H1 (cell line): ENCODE measurements around the gene KERA. TPM values are rescaled to one million over a fixed set of nuclear protein-coding genes. Genes with fewer than 3 reads are reported as not detected.

Experiments
- CTCF ChIA-PET: fragments of 300-600 bp; sonication (Branson Sonifier 250); formaldehyde crosslinking; loops from one replicate; lab custom pipeline; 2021; ENCODE audit not compliant: partially characterized antibody; lab: Charles Lee
- POLR2A ChIA-PET: fragments of 300-600 bp; sonication (Branson Sonifier 250); formaldehyde crosslinking; loops from one replicate; lab custom pipeline; 2021; ENCODE audit warnings: inconsistent platforms; ENCODE audit not compliant: partially characterized antibody; lab: Charles Lee
- DNase-seq, 2 experiments: peaks; one replicate each; pipeline versions ENCODE4 v3.0.0 to v3.0.0-alpha.2; 2010 to 2022; ENCODE audit warnings: low spot score in 2 of 2, low read depth in 1 of 2, mixed read lengths in 1 of 2
- FAIRE-seq: peaks from 2 replicates; lab custom pipeline; 2011; peaks lifted over from hg19 to GRCh38; lab: Jason Lieb, UNC
- H2AFZ ChIP-seq: 2 replicates; pipeline ENCODE4 v1.8.1; 2012; ENCODE audit warnings: low read length, inconsistent platforms
- H2AK5ac ChIP-seq: 2 replicates; pipeline ENCODE4 v1.6.1; 2013; ENCODE audit warnings: low read depth, low read length
- H2BK120ac ChIP-seq: replicated peaks from 2 replicates; pipeline ENCODE3; 2013; ENCODE audit warnings: low read depth, low read length, inconsistent platforms
- H2BK12ac ChIP-seq: 2 replicates; pipeline ENCODE4 v1.6.1; 2013; ENCODE audit warnings: low read depth, low read length
- H2BK15ac ChIP-seq: 2 replicates; pipeline ENCODE4 v1.6.1; 2013; ENCODE audit warnings: low read length
- H2BK20ac ChIP-seq: 2 replicates; pipeline ENCODE4 v1.6.1; 2013; ENCODE audit warnings: low read length
- H2BK5ac ChIP-seq: 2 replicates; pipeline ENCODE4 v1.6.1; 2013; ENCODE audit warnings: low read depth, low read length
- H3K14ac ChIP-seq: 2 replicates; pipeline ENCODE4 v1.6.1; 2013; ENCODE audit warnings: inconsistent platforms; ENCODE audit not compliant: insufficient read length
- H3K18ac ChIP-seq: 2 replicates; pipeline ENCODE4 v1.6.1; 2013; ENCODE audit warnings: low read length; ENCODE audit errors: extremely low read depth
- H3K23ac ChIP-seq: 2 replicates; pipeline ENCODE4 v1.6.1; 2013; ENCODE audit warnings: inconsistent platforms; ENCODE audit not compliant: insufficient read length
- H3K23me2 ChIP-seq: 2 replicates; pipeline ENCODE4 v1.6.1; 2013; ENCODE audit warnings: low read depth, low read length
- H3K27ac ChIP-seq: 2 replicates; pipeline ENCODE4 v1.6.1; 2011; ENCODE audit warnings: low read depth, low read length, inconsistent platforms
- H3K27me3 ChIP-seq, 4 experiments: replicated peaks in 1 of 4; 1 replicate in 1 of 4; 2 replicates in 3 of 4; pipeline versions ENCODE4 v1.6.1 to v1.8.1; 2011 to 2013; ENCODE audit warnings: low read length in 3 of 4, mild to moderate bottlenecking in 3 of 4, inconsistent platforms in 2 of 4, mixed read lengths in 2 of 4, moderate library complexity in 1 of 4; ENCODE audit not compliant: control insufficient read depth in 3 of 4, insufficient read depth in 3 of 4; ENCODE audit errors: extremely low read depth in 1 of 4
- H3K36me3 ChIP-seq, 4 experiments: 2 replicates each; pipeline versions ENCODE4 v1.6.1 to v1.8.1; 2011 to 2013; ENCODE audit warnings: mild to moderate bottlenecking in 4 of 4, low read length in 3 of 4, moderate library complexity in 2 of 4, control low read depth in 1 of 4, inconsistent platforms in 1 of 4; ENCODE audit not compliant: insufficient read depth in 4 of 4, control insufficient read depth in 2 of 4
- H3K4ac ChIP-seq: replicated peaks from 2 replicates; pipeline ENCODE3; 2013; ENCODE audit warnings: low read length, low read depth, mixed read lengths, inconsistent platforms; ENCODE audit not compliant: insufficient read length
- H3K4me1 ChIP-seq, 4 experiments: replicated peaks in 1 of 4; 1 replicate in 1 of 4; 2 replicates in 3 of 4; pipeline versions ENCODE4 v1.6.1 to v1.8.1; 2011 to 2013; ENCODE audit warnings: low read length in 3 of 4, inconsistent platforms in 2 of 4, mixed read lengths in 1 of 4; ENCODE audit not compliant: insufficient read depth in 4 of 4, control insufficient read depth in 3 of 4
- H3K4me2 ChIP-seq, 2 experiments: 2 replicates each; pipeline versions ENCODE4 v1.6.1 to v1.8.1; 2011 to 2013; ENCODE audit warnings: low read depth in 2 of 2, low read length in 2 of 2, control low read depth in 1 of 2, inconsistent platforms in 1 of 2, mild to moderate bottlenecking in 1 of 2; ENCODE audit not compliant: insufficient read depth in 1 of 2
- H3K4me3 ChIP-seq, 4 experiments: fragments of 200-600, 300-600 bp in 1 of 4; sonication (generic), shearing (Covaris generic), sonication (Bioruptor Twin) in 1 of 4; 2 replicates each; pipeline versions ENCODE4 v1.5.1 to v1.8.1; 2011 to 2016; ENCODE audit warnings: low read length in 4 of 4, low read depth in 3 of 4, control low read depth in 2 of 4, inconsistent platforms in 2 of 4, mild to moderate bottlenecking in 2 of 4, mixed read lengths in 1 of 4, moderate library complexity in 1 of 4; ENCODE audit not compliant: insufficient read depth in 2 of 4; ENCODE audit errors: extremely low read depth in 1 of 4
- H3K56ac ChIP-seq: replicated peaks from 2 replicates; pipeline ENCODE3; 2013; ENCODE audit warnings: low read depth, mild to moderate bottlenecking, mixed read lengths, low read length, inconsistent platforms; ENCODE audit not compliant: insufficient read length
- H3K79me1 ChIP-seq: 2 replicates; pipeline ENCODE4 v1.6.1; 2013; ENCODE audit warnings: low read depth, low read length, control low read depth
- H3K79me2 ChIP-seq, 2 experiments: 2 replicates each; pipeline versions ENCODE4 v1.6.1 to v1.8.1; 2012 to 2013; ENCODE audit warnings: low read length in 2 of 2, mild to moderate bottlenecking in 2 of 2, inconsistent platforms in 1 of 2; ENCODE audit not compliant: insufficient read depth in 2 of 2, control insufficient read depth in 1 of 2
- H3K9ac ChIP-seq, 4 experiments: replicated peaks in 1 of 4; 1 replicate in 1 of 4; 2 replicates in 3 of 4; pipeline versions ENCODE4 v1.6.1 to v1.8.1; 2011 to 2013; ENCODE audit warnings: low read depth in 3 of 4, low read length in 3 of 4, control low read depth in 2 of 4, mild to moderate bottlenecking in 2 of 4, moderate library complexity in 2 of 4, inconsistent platforms in 1 of 4; ENCODE audit errors: extremely low read depth in 1 of 4
- H3K9me3 ChIP-seq, 2 experiments: 2 replicates each; pipeline versions ENCODE4 v1.6.1 to v1.8.1; 2012 to 2013; ENCODE audit warnings: mild to moderate bottlenecking in 2 of 2, moderate library complexity in 2 of 2, control low read depth in 1 of 2, inconsistent platforms in 1 of 2, low read depth in 1 of 2, low read length in 1 of 2, mixed read lengths in 1 of 2; ENCODE audit not compliant: insufficient read depth in 2 of 2
- H4K20me1 ChIP-seq, 2 experiments: replicated peaks in 1 of 2; 2 replicates each; pipeline versions ENCODE3 to v1.8.1; 2011 to 2013; ENCODE audit warnings: inconsistent platforms in 2 of 2, low read length in 2 of 2, mild to moderate bottlenecking in 1 of 2; ENCODE audit not compliant: insufficient read depth in 2 of 2, control insufficient read depth in 1 of 2
- H4K5ac ChIP-seq: 2 replicates; pipeline ENCODE4 v1.6.1; 2013; ENCODE audit warnings: low read length, low read depth, mixed read lengths, inconsistent platforms; ENCODE audit not compliant: insufficient read length
- H4K8ac ChIP-seq: 2 replicates; pipeline ENCODE4 v1.8.0; 2013; ENCODE audit warnings: mild to moderate bottlenecking, moderate library complexity, low read length, inconsistent platforms; ENCODE audit not compliant: insufficient read depth; ENCODE audit errors: extremely low read depth
- H4K91ac ChIP-seq: replicated peaks from 2 replicates; pipeline ENCODE3; 2013; ENCODE audit warnings: low read length, mixed read lengths, inconsistent platforms; ENCODE audit not compliant: insufficient read length
- CBX8 ChIP-seq: fragments of 300-800, 300-1000 bp; sonication (generic); IDR thresholded peaks from 2 replicates; pipeline ENCODE4 v1.7.1; 2016; ENCODE audit warnings: low read depth, low read length, borderline replicate concordance
- WGBS, 2 experiments: shearing (Covaris generic) in 1 of 2; methylation state at CpG; one replicate each; pipeline versions ENCODE4 v1.1.6 to v1.1.7; 2013 to 2015; ENCODE audit warnings: low lambda C conversion rate in 2 of 2, mixed read lengths in 2 of 2, inconsistent platforms in 1 of 2, low coverage in 1 of 2, missing lambda C conversion rate in 1 of 2; ENCODE audit not compliant: insufficient replicate concordance in 2 of 2, insufficient coverage in 1 of 2, insufficient read length in 1 of 2; ENCODE audit errors: extremely low coverage in 1 of 2, missing lambda C conversion rate in 1 of 2; 5-methylcytosine and 5-hydroxymethylcytosine counted together
- polyA plus RNA-seq, 7 experiments: library from polyadenylated mRNA; depleted of rRNA in 3 of 7; stranded (reverse) in 5 of 7; unstranded in 2 of 7; fragments of >200 nt in 5 of 7; fragments of 200-250 nt in 2 of 7; gene quantifications; 1 replicate in 5 of 7; 2 replicates in 1 of 7; 4 replicates in 1 of 7; pipeline versions ENCODE4 v1.2.1 to v1.2.3, GENCODE V29; 2011 to 2013; ENCODE audit warnings: missing spikeins in 2 of 7, mixed read lengths in 2 of 7
- total RNA-seq: library from RNA; stranded (reverse); fragmentation: NEBNext Ultra II Directional; extraction: Animal tissue kit (Norgen Biotek cat#: 25700); gene quantifications from 2 replicates; pipeline ENCODE4 v1.2.1, GENCODE V29; 2021

KERA gene
- total and polyA plus RNA-seq, 2 of the 8 experiments (the other 6 are each of a cell fraction or from before 2014, with no cell fraction given): not detected

DNA sequence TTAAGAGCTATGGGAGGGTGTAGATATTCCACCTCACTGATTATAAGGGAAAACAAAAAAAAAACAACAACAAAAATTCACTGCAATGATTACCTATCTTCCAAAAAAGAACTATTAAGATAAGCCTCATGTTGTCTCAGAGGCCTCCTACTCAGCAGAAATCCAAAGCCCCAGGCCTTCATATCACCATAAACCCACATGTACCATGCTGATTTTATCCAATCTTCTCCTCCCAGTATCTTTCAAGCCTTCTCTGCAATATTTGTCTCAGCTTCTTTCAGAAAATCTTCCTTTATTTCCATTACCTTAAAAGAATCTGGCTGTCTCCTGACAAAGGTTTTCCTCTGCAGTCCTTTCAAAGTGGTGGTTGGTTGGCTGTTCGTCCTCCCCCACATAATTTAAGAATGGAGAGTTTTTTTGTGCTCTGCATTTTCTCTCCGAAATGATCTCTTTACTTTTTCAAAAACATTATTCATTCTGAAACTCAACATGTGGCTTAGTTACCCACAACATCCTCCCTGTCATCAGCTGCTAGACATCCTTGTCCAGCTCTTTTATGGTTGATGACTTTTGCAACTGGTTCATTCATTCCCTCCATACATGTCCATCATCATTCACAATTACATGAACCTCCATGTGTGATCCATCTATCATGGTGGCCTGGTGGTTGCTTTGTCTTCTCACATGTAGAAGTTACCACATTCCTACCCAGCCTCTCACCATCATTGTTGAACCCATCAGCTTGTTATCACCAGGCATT, 50.1 kb downstream of the KERA start:
- Histone ChIP-seq H2AK5ac (no peak overlapping the region), H3K14ac (no peak overlapping the region), H2AFZ (no peak overlapping the region), H4K8ac (no peak overlapping the region), H2BK20ac (no peak overlapping the region), H3K4me3 (no peak overlapping the region), H3K4me2 (no peak overlapping the region), H3K79me2 (no peaks in the 10 kb centered on the region), H3K9ac (no peak overlapping the region), H3K36me3 (no peaks in the 10 kb centered on the region), H2BK5ac (no peak overlapping the region), H3K18ac (no peak overlapping the region), H3K23me2 (no peaks in the 10 kb centered on the region), H3K56ac (no peak overlapping the region), H3K9me3 (no peaks in the 10 kb centered on the region), H4K91ac (no peak overlapping the region), H4K5ac (no peak overlapping the region), H3K23ac (no peak overlapping the region), H3K27ac (no peak overlapping the region), H2BK12ac (no peak overlapping the region), H3K4ac (no peak overlapping the region), H3K79me1 (no peaks in the 10 kb centered on the region), H3K4me1 (no peaks in the 10 kb centered on the region), H4K20me1 (no peaks in the 10 kb centered on the region), H2BK120ac (no peak overlapping the region), H3K27me3 (no peaks in the 10 kb centered on the region), H2BK15ac (no peak overlapping the region)
- WGBS, 2 experiments: 82% methylated on average over 2 of the region's 2 CpGs; no CpG with 5 or more reads in 1 of the 2 experiments
- no peak for TF ChIP-seq CBX8
- CTCF ChIA-PET: interaction anchor here (1.1 to 2.0 kb wide), 2 partner anchors 14 to 21 kb away, joined by 3 to 5 read pairs; no protein-coding TSS in a partner anchor
- POLR2A ChIA-PET: no interaction called here
- DNase-seq (no peak), FAIRE-seq (no peak)
